DMS114 treated with DMSO at 0.1 percent for 48 hours (cell line): ENCODE results near the gene BORCS5.

Experiments
- DNase-seq: peaks from one replicate; lab custom pipeline; 2025; ENCODE audit not compliant: unreplicated experiment; lab: John Stamatoyannopoulos, UW

The BORCS5 gene

GRCh38 chr12:12428961-12429657 lies 72.2 kb downstream of the BORCS5 start:
- no peak for DNase-seq

GRCh38 chr12:12432364-12432763 lies 75.5 kb downstream of the BORCS5 start:
- DNase-seq, result no peak

- no peak for DNase-seq
Measured at GRCh38 chr12:12433203-12433731, 76.4 kb downstream of the BORCS5 start.

GRCh38 chr12:12436831-12437345 lies 80.0 kb downstream of the BORCS5 start:
- no peak for DNase-seq

GRCh38 chr12:12439636-12440035 lies 82.8 kb downstream of the BORCS5 start:
- no peak for DNase-seq

- DNase-seq, result no peak
Measured at GRCh38 chr12:12440784-12441428, 84.0 kb downstream of the BORCS5 start.

- no peak for DNase-seq
Measured at GRCh38 chr12:12441429-12441807, 84.5 kb downstream of the BORCS5 start.

- no peak for DNase-seq
Measured at GRCh38 chr12:12441843-12442461, 85.1 kb downstream of the BORCS5 start.

- DNase-seq, result no peak
Measured at GRCh38 chr12:12442548-12443071, 85.7 kb downstream of the BORCS5 start.

GRCh38 chr12:12443431-12443878 lies 86.6 kb downstream of the BORCS5 start:
- no peak for DNase-seq

- no peak for DNase-seq
Measured at GRCh38 chr12:12445165-12445881, 88.4 kb downstream of the BORCS5 start.

GRCh38 chr12:12445882-12446181 lies 89.0 kb downstream of the BORCS5 start:
- no peak for DNase-seq

- DNase-seq, result no peak
Measured at GRCh38 chr12:12446786-12447185, 89.9 kb downstream of the BORCS5 start.

GRCh38 chr12:12447236-12447635 lies 90.4 kb downstream of the BORCS5 start:
- DNase-seq, result no peak

- DNase-seq, result no peak
Measured at GRCh38 chr12:12447837-12448236, 91.0 kb downstream of the BORCS5 start.

- no peak for DNase-seq
Measured at GRCh38 chr12:12449533-12450025, 92.7 kb downstream of the BORCS5 start.

- no peak for DNase-seq
Measured at GRCh38 chr12:12450043-12450471, 93.2 kb downstream of the BORCS5 start.

GRCh38 chr12:12451098-12451497 lies 94.2 kb downstream of the BORCS5 start:
- no peak for DNase-seq

- DNase-seq, result no peak
Measured at GRCh38 chr12:12452326-12452902, 95.5 kb downstream of the BORCS5 start.

- no peak for DNase-seq
Measured at GRCh38 chr12:12453635-12454034, 96.8 kb downstream of the BORCS5 start.

GRCh38 chr12:12454315-12454714 lies 97.4 kb downstream of the BORCS5 start:
- DNase-seq, result no peak
